ENCODE results near the gene PCID2.

Gene PCID2

GRCh38 chr13:113226873-113227450, 18.5 kb upstream of the PCID2 start:
- TF ChIP-seq GATA2 (IDR thresholded peaks at IDR 0.05; ENCODE audit: low read depth, low read length): no peak
- TF ChIP-seq GATA3 (IDR thresholded peaks at IDR 0.05; ENCODE audit: low read depth, low read length): no peak

GRCh38 chr13:113225515-113225914, 17.0 kb upstream of the PCID2 start:
- TF ChIP-seq GATA2 (IDR thresholded peaks at IDR 0.05; ENCODE audit: low read depth, low read length) (no peak), GATA3 (IDR thresholded peaks at IDR 0.05; ENCODE audit: low read depth, low read length) (no peak)

GRCh38 chr13:113224486-113224885, 16.0 kb upstream of the PCID2 start:
- no peak for TF ChIP-seq GATA3 (IDR thresholded peaks at IDR 0.05; ENCODE audit: low read depth, low read length)
- no peak for TF ChIP-seq GATA2 (IDR thresholded peaks at IDR 0.05; ENCODE audit: low read depth, low read length)

- TF ChIP-seq GATA2 (IDR thresholded peaks at IDR 0.05; ENCODE audit: low read depth, low read length): no peak
- no peak for TF ChIP-seq GATA3 (IDR thresholded peaks at IDR 0.05; ENCODE audit: low read depth, low read length)
These were observed 14.6 kb upstream of the PCID2 start for GRCh38 chr13:113223070-113223469.

GRCh38 chr13:113220877-113221276, 12.4 kb upstream of the PCID2 start:
- TF ChIP-seq GATA3 (IDR thresholded peaks at IDR 0.05; ENCODE audit: low read depth, low read length) (no peak), GATA2 (IDR thresholded peaks at IDR 0.05; ENCODE audit: low read depth, low read length) (no peak)

- TF ChIP-seq GATA2 (IDR thresholded peaks at IDR 0.05; ENCODE audit: low read depth, low read length) (no peak), GATA3 (IDR thresholded peaks at IDR 0.05; ENCODE audit: low read depth, low read length) (no peak)
These were observed 11.7 kb upstream of the PCID2 start for GRCh38 chr13:113220141-113220598.

GRCh38 chr13:113219256-113219940, 10.9 kb upstream of the PCID2 start:
- TF ChIP-seq GATA2 (IDR thresholded peaks at IDR 0.05; ENCODE audit: low read depth, low read length) (no peak), GATA3 (IDR thresholded peaks at IDR 0.05; ENCODE audit: low read depth, low read length) (no peak)

GRCh38 chr13:113218586-113218985, 10.1 kb upstream of the PCID2 start:
- TF ChIP-seq GATA2 (IDR thresholded peaks at IDR 0.05; ENCODE audit: low read depth, low read length): no peak
- no peak for TF ChIP-seq GATA3 (IDR thresholded peaks at IDR 0.05; ENCODE audit: low read depth, low read length)

- no peak for TF ChIP-seq GATA2 (IDR thresholded peaks at IDR 0.05; ENCODE audit: low read depth, low read length)
These were observed 8.0 kb upstream of the PCID2 start for GRCh38 chr13:113216254-113217048.

GRCh38 chr13:113211774-113212173, 3.3 kb upstream of the PCID2 start:
- TF ChIP-seq GATA2 (IDR thresholded peaks at IDR 0.05; ENCODE audit: low read depth, low read length) (no peak), GATA3 (IDR thresholded peaks at IDR 0.05; ENCODE audit: low read depth, low read length) (no peak)

- TF ChIP-seq GATA3 (IDR thresholded peaks at IDR 0.05; ENCODE audit: low read depth, low read length) (no peak), GATA2 (IDR thresholded peaks at IDR 0.05; ENCODE audit: low read depth, low read length) (no peak)
These were observed 2.4 kb upstream of the PCID2 start for GRCh38 chr13:113210833-113211232.

GRCh38 chr13:113209759-113210421, 1.4 kb upstream of the PCID2 start:
- TF ChIP-seq GATA3 (IDR thresholded peaks at IDR 0.05; ENCODE audit: low read depth, low read length): no peak

- TF ChIP-seq GATA3 (IDR thresholded peaks at IDR 0.05; ENCODE audit: low read depth, low read length) (no peak), GATA2 (IDR thresholded peaks at IDR 0.05; ENCODE audit: low read depth, low read length) (no peak)
These were observed 878 bp upstream of the PCID2 start, which contains the start of gene CUL4A for GRCh38 chr13:113209336-113209758. CUL4A (plus strand) TSS chr13:113209613; CDS start chr13:113209628, 15 bp downstream.

- no peak for TF ChIP-seq GATA2 (IDR thresholded peaks at IDR 0.05; ENCODE audit: low read depth, low read length)
- TF ChIP-seq GATA3 (IDR thresholded peaks at IDR 0.05; ENCODE audit: low read depth, low read length): no peak
These were observed 514 bp downstream of the PCID2 start for GRCh38 chr13:113207890-113208420.

Data from SH-SY5Y (cell line).